SK-N-SH treated with all-trans-retinoic acid at 6 μM for 48 hours (cell line): ENCODE data around the gene WBP1L.

ENCODE experiments used
- ARNTL ChIP-seq: fragments of 450-650 bp; formaldehyde crosslinking; IDR thresholded peaks from 2 replicates; pipeline ENCODE4 v1.5.0; 2020; ENCODE audit warnings: low read depth, mild to moderate bottlenecking, moderate library complexity, borderline replicate concordance
- GLIS3 ChIP-seq: fragments of 250-450 bp; sonication (Bioruptor Pico); IDR thresholded peaks from 2 replicates; pipeline ENCODE4 v1.5.0; 2020; ENCODE audit warnings: mild to moderate bottlenecking, moderate library complexity
- OSR1 ChIP-seq: fragments of 250-450 bp; sonication (Bioruptor Pico); IDR thresholded peaks from 2 replicates; pipeline ENCODE4 v1.8.0; 2022; ENCODE audit warnings: moderate library complexity, mild to moderate bottlenecking, inconsistent platforms
- RARB ChIP-seq: fragments of 250-450 bp; sonication (Bioruptor Pico); IDR thresholded peaks from 2 replicates; pipeline ENCODE4 v1.8.0; 2021; ENCODE audit warnings: mild to moderate bottlenecking, moderate library complexity
- TCF4 ChIP-seq: fragments of 250-450 bp; sonication (Bioruptor Pico); IDR thresholded peaks from 2 replicates; pipeline ENCODE4 v1.8.0; 2021; ENCODE audit warnings: mild to moderate bottlenecking, moderate library complexity, borderline replicate concordance
- TOX ChIP-seq: fragments of 250-450 bp; sonication (Bioruptor Pico); IDR thresholded peaks from 2 replicates; pipeline ENCODE4 v1.8.0; 2021; ENCODE audit warnings: mild to moderate bottlenecking, moderate library complexity, borderline replicate concordance
- ZC3H10 ChIP-seq: fragments of 250-450 bp; sonication (Bioruptor Pico); IDR thresholded peaks from 2 replicates; pipeline ENCODE4 v1.5.1; 2021; ENCODE audit warnings: mild to moderate bottlenecking, moderate library complexity
- ZFP30 ChIP-seq: fragments of 450-650 bp; formaldehyde crosslinking; IDR thresholded peaks from 2 replicates; pipeline ENCODE4 v1.5.0; 2022; ENCODE audit warnings: mild to moderate bottlenecking, moderate library complexity
- ZNF565 ChIP-seq: fragments of 450-650 bp; formaldehyde crosslinking; conservative IDR thresholded peaks from 2 replicates; pipeline ENCODE4 v1.5.0; 2020; ENCODE audit warnings: low read depth, mild to moderate bottlenecking, moderate library complexity
- TF ChIP-seq, protein P1 (sequence below): fragments of 250-450 bp; sonication (Bioruptor Pico); IDR thresholded peaks from 2 replicates; pipeline ENCODE4 v1.8.0; 2020; ENCODE audit warnings: mild to moderate bottlenecking, moderate library complexity, borderline replicate concordance
- TF ChIP-seq, protein P2 (sequence below): fragments of 250-450 bp; sonication (Bioruptor Pico); IDR thresholded peaks from 2 replicates; pipeline ENCODE4 v1.5.1; 2021; ENCODE audit warnings: mild to moderate bottlenecking, moderate library complexity
- TF ChIP-seq, protein P3 (sequence below): fragments of 250-450 bp; sonication (Bioruptor Pico); IDR thresholded peaks from 2 replicates; pipeline ENCODE4 v1.5.1; 2020; ENCODE audit warnings: low read depth, mild to moderate bottlenecking, moderate library complexity
- TF ChIP-seq, protein P4 (sequence below): fragments of 250-450 bp; sonication (Bioruptor Pico); IDR thresholded peaks from 2 replicates; pipeline ENCODE4 v1.8.0; 2021; ENCODE audit warnings: low read depth, mild to moderate bottlenecking, moderate library complexity, borderline replicate concordance

DNA sequence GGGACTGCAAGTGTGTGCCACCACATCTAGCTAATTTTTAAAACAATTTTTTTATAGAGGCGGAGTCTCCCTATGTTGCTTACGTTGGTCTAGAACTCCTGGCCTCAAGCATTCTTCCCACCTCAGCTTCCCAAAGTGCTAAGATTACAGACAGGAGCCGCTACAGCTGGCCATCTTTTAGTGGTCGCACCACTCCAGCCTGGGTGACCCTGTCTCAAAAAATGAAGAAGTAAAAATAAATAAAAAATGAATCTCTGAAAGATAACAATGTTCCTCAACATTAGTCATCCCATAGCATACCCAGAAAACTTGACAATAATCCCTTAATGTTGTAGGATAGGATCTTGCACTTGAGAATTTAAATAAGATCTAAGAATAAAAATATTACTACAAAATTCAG, 18.2 kb downstream of the WBP1L start:
- TF ChIP-seq ZFP30 (CRISPR knock-in tag): no peak
- no peak for TF ChIP-seq TOX (CRISPR knock-in tag)
- no peak for TF ChIP-seq ZC3H10 (CRISPR knock-in tag)
- no peak for TF ChIP-seq TCF4 (CRISPR knock-in tag)
- TF ChIP-seq ARNTL: no peak
- TF ChIP-seq, protein P1, sequence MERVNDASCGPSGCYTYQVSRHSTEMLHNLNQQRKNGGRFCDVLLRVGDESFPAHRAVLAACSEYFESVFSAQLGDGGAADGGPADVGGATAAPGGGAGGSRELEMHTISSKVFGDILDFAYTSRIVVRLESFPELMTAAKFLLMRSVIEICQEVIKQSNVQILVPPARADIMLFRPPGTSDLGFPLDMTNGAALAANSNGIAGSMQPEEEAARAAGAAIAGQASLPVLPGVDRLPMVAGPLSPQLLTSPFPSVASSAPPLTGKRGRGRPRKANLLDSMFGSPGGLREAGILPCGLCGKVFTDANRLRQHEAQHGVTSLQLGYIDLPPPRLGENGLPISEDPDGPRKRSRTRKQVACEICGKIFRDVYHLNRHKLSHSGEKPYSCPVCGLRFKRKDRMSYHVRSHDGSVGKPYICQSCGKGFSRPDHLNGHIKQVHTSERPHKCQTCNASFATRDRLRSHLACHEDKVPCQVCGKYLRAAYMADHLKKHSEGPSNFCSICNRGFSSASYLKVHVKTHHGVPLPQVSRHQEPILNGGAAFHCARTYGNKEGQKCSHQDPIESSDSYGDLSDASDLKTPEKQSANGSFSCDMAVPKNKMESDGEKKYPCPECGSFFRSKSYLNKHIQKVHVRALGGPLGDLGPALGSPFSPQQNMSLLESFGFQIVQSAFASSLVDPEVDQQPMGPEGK: no peak
- no peak for TF ChIP-seq GLIS3 (CRISPR knock-in tag)
- TF ChIP-seq, protein P2, sequence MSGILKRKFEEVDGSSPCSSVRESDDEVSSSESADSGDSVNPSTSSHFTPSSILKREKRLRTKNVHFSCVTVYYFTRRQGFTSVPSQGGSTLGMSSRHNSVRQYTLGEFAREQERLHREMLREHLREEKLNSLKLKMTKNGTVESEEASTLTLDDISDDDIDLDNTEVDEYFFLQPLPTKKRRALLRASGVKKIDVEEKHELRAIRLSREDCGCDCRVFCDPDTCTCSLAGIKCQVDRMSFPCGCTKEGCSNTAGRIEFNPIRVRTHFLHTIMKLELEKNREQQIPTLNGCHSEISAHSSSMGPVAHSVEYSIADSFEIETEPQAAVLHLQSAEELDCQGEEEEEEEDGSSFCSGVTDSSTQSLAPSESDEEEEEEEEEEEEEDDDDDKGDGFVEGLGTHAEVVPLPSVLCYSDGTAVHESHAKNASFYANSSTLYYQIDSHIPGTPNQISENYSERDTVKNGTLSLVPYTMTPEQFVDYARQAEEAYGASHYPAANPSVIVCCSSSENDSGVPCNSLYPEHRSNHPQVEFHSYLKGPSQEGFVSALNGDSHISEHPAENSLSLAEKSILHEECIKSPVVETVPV (CRISPR knock-in tag): no peak
- no peak for TF ChIP-seq ZNF565 (CRISPR knock-in tag)
- TF ChIP-seq, protein P3, sequence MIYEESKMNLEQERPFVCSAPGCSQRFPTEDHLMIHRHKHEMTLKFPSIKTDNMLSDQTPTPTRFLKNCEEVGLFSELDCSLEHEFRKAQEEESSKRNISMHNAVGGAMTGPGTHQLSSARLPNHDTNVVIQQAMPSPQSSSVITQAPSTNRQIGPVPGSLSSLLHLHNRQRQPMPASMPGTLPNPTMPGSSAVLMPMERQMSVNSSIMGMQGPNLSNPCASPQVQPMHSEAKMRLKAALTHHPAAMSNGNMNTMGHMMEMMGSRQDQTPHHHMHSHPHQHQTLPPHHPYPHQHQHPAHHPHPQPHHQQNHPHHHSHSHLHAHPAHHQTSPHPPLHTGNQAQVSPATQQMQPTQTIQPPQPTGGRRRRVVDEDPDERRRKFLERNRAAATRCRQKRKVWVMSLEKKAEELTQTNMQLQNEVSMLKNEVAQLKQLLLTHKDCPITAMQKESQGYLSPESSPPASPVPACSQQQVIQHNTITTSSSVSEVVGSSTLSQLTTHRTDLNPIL (CRISPR knock-in tag): no peak
- TF ChIP-seq, protein P4, sequence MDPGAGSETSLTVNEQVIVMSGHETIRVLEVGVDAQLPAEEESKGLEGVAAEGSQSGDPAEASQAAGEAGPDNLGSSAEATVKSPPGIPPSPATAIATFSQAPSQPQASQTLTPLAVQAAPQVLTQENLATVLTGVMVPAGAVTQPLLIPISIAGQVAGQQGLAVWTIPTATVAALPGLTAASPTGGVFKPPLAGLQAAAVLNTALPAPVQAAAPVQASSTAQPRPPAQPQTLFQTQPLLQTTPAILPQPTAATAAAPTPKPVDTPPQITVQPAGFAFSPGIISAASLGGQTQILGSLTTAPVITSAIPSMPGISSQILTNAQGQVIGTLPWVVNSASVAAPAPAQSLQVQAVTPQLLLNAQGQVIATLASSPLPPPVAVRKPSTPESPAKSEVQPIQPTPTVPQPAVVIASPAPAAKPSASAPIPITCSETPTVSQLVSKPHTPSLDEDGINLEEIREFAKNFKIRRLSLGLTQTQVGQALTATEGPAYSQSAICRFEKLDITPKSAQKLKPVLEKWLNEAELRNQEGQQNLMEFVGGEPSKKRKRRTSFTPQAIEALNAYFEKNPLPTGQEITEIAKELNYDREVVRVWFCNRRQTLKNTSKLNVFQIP: no peak
- TF ChIP-seq OSR1 (CRISPR knock-in tag): no peak
- TF ChIP-seq RARB (CRISPR knock-in tag): no peak
